Choroid plexus epithelial cell (primary cell): ENCODE results near the gene NYAP2.

Experiments
- DNase-seq: peaks from one replicate; pipeline ENCODE4 v3.0.0-alpha.2; 2010; ENCODE audit warnings: low read depth
- H3K4me3 ChIP-seq: 2 replicates; pipeline ENCODE4 v1.5.1; 2011; ENCODE audit warnings: low read depth, mild to moderate bottlenecking, control low read depth, low read length, moderate library complexity
- TF ChIP-seq, protein P1 (sequence below): conservative IDR thresholded peaks from 2 replicates; pipeline ENCODE4 v1.5.1; 2011; ENCODE audit warnings: low read depth, mild to moderate bottlenecking, control low read depth, inconsistent platforms, low read length, moderate library complexity

The NYAP2 gene

GRCh38 chr2:225379856-225380255 lies 19.7 kb upstream of the NYAP2 start:
- DNase-seq, result no peak
- no peak overlapping the region for H3K4me3 ChIP-seq
- TF ChIP-seq, protein P1, sequence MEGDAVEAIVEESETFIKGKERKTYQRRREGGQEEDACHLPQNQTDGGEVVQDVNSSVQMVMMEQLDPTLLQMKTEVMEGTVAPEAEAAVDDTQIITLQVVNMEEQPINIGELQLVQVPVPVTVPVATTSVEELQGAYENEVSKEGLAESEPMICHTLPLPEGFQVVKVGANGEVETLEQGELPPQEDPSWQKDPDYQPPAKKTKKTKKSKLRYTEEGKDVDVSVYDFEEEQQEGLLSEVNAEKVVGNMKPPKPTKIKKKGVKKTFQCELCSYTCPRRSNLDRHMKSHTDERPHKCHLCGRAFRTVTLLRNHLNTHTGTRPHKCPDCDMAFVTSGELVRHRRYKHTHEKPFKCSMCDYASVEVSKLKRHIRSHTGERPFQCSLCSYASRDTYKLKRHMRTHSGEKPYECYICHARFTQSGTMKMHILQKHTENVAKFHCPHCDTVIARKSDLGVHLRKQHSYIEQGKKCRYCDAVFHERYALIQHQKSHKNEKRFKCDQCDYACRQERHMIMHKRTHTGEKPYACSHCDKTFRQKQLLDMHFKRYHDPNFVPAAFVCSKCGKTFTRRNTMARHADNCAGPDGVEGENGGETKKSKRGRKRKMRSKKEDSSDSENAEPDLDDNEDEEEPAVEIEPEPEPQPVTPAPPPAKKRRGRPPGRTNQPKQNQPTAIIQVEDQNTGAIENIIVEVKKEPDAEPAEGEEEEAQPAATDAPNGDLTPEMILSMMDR, result no peak

DNA sequence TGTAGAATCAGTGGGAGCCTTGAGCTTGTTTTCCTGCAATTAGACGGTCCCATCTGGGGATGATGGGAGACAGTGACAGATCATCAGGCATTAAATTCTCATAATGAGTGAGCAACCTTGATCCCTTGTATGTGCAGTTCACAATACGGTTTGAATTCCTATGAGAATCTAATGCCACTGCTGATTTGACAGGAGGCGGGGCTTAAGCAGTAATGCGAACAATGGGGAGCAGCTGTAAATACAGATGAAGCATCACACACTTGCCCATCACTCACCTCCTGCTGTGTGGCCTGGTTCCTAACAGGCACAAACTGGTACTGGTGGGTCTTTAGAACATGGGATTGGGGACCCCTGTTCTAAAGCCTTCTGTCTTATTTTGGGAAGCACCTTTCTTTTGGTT lies 17.9 kb upstream of the NYAP2 start:
- no peak for DNase-seq
- TF ChIP-seq, protein P1, result no peak
- H3K4me3 ChIP-seq, result no peak overlapping the region

DNA sequence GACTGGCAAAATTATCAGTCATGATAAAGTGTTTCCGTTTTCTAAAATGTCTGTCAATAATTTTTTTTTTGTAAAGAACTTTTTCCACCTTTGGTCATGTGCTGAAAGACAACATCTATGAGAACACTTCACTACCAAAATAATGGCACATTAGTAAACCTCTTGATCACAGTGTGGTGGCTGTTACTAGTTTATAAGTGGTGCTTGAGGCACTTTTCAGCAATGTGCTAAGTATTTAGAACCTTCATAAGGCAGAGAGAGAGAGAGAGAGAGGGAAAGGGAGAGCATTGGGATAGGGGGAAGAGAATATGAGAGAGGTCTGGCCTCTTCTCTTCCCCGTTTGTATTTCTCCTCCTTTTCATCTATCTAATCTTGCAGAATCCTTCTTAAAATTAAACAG lies 1.1 kb upstream of the NYAP2 start:
- no peak for DNase-seq
- TF ChIP-seq, protein P1, result no peak
- no peak overlapping the region for H3K4me3 ChIP-seq

DNA sequence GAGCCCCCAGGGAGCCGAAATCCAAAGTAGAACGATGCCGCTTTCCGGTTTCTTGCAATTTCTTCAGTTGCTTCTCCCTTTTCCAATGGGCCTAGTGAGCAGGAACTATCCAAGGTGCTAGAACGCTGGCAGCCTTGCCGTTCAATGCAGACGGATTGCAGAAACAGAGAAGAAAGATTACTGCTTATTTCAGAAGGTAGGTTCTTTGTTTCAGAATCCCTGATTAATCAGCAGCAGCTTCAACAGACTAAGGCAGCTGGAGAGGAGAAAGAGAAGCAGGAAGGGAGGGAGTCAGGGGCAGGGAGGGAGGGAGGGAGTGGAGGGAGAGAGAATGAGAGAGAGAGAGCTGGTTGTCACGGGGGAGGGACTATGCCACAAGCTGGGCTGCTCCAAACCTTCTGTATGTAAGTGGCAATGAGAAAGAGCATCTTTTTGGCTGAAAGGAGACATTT lies 576 bp downstream of the NYAP2 start:
- TF ChIP-seq, protein P1, result no peak
- peak; percentile 83 for DNase-seq
- H3K4me3 ChIP-seq, result no peak overlapping the region

DNA sequence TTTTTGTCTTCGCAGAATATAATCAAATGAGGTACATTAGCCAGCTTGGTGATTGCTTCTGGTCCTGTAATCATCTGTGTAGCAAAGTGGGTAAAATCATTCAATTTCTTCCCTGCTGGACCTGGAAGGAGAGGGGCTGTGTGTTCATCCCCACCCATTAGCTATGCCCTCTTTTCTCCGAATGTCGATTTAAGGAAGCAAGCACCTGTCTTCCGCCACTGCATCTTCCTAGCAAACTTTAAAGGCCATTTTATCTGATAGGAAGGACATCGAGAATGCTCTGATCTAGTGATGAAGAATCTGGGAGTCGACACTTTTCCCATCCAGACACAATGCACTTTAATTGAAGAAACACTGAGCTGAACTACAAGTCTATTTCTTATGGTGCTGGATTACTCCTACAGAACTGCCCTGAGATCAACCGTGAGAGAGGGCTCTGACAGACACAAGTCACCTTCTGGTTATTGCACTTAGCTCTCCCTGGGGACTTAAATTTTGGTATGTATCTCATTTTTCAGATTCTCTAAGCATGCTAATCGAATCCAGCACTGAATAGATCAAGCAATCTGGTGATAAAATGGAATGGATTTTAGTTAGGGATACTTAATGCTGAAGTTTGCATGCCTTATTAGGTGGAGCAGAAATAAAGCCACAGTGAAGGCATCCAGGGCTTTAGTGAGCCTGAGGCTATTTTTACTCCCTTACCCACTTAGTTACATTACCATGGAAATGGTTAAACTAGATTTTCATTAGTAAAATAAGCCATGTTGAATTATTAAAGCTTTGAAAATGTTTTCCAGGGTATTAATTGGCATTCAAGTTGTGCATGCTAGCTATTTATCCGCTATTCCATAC lies 1.3 kb downstream of the NYAP2 start:
- DNase-seq, result no peak
- no peak overlapping the region for H3K4me3 ChIP-seq
- TF ChIP-seq, protein P1, result no peak

DNA sequence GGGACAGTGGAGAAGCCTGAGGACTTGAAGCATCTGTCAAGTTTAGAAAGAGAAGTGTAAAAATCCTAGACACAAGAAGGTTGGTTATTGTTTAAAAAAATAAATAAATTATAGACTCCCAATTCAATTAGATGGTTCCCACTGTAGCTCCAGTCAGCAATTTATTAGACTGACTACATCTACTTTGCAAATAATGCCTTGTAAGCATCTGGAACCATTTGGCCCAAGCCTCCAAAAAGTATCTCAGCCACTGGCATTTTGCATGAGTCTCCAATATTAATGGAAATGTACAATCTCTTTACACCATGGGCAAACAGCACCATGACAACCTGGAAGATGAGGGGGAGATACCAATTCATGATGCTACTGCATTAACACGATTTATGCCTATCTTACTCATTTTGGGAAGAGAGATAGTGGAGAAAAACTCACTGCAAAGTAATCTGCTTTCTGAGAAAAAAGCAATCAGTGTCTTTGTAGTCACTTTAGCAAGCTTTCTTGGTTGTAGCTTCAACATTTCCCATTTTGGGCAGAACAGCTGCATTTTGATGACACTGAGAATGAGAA lies 2.8 kb downstream of the NYAP2 start:
- H3K4me3 ChIP-seq, result no peak overlapping the region
- DNase-seq, result no peak
- TF ChIP-seq, protein P1, result no peak
